Measurements from ENCODE around the gene CRACR2B. TPM values are rescaled to one million over a fixed set of nuclear protein-coding genes. Genes with fewer than 3 reads are reported as not detected.

The CRACR2B gene
- total RNA-seq, 1 donor from 2014 or later = 0.53 TPM

DNA sequence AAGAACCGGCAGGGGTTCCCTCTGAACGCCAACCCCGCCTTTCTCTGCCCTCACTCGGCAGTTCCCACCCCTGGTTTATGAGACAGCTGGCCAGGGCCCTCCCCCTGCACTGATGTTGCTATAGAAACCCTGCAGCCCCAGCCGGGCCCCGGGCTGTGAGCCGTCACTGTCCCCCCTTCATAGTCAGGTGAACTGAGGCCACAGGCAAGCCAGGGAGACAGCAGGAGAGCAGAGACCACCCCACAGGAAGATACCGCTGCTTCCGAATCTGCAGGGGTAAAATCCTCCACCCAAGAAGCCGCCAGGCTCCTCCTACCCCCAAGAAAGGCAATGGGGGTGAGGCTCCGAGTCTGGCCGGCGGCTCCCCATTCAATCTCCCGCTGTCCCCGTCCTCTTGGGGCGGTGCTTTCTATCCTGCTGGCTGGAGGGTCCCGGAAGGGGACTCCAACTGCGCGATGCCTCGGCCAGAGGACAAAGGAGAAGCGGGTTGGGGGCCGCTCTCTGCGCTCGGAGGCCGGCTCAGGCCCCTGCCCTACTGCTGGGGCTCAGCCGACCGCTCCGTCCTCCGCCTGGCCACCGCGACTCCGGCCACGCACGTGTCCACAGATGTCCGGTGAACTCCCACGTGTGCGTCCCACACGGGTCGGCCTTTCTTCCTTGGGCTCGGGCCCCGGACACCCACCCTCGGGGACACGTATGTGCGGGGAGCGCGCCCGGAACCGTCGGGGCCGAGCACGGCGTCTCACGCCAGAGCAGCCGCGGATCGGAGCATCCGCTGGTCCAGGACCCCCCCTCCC, 30.2 kb upstream of the CRACR2B start:
- peaks cover 23% of the 10 kb centered on the region for H3K36me3 ChIP-seq (ENCODE audit: control insufficient read depth, insufficient read depth, low read length)
- H3K27me3 ChIP-seq (ENCODE audit: control insufficient read depth, insufficient read depth, low read length) = no peaks in the 10 kb centered on the region
- FAIRE-seq = no peak
- H3K4me3 ChIP-seq (ENCODE audit: low read depth, low read length) = peak overlapping the region; percentile 97
- peak; percentile 68 for DNase-seq (ENCODE audit: low read depth)
- TF ChIP-seq, protein P1, sequence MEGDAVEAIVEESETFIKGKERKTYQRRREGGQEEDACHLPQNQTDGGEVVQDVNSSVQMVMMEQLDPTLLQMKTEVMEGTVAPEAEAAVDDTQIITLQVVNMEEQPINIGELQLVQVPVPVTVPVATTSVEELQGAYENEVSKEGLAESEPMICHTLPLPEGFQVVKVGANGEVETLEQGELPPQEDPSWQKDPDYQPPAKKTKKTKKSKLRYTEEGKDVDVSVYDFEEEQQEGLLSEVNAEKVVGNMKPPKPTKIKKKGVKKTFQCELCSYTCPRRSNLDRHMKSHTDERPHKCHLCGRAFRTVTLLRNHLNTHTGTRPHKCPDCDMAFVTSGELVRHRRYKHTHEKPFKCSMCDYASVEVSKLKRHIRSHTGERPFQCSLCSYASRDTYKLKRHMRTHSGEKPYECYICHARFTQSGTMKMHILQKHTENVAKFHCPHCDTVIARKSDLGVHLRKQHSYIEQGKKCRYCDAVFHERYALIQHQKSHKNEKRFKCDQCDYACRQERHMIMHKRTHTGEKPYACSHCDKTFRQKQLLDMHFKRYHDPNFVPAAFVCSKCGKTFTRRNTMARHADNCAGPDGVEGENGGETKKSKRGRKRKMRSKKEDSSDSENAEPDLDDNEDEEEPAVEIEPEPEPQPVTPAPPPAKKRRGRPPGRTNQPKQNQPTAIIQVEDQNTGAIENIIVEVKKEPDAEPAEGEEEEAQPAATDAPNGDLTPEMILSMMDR (IDR thresholded peaks at IDR 0.05; ENCODE audit: insufficient read depth, low read length, severe bottlenecking) = no peak

DNA sequence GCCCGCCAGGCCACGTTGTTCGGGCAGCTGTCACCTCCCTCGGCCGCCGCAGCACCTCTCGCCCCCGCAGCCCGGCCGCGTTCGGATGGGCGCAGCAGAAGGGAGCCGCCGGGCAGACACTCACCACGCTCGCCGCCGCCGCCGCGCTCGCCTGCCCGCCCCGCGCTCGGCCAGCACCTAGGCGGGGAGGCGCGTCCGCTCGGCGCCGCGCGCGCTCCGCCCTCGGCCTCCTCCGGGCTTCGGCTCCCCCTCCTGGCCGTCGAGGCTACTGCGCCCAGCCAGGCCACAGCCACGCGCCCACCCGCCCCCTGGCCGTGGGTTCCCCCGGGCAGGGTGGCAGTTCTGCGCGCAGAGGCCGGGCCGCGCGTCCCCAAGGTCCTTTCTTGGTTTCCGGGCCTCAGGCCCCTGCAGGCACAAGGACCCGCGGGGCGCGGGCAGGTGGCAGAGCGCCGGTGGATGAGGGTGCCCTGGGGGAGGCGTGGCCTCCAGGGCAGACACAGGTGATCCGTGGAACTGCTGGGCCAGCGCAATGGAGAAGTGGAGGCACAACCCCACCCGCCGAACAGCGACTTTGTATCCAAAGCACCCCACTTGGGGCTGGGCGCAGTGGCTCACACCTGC, 29.5 kb upstream of the CRACR2B start, which contains the start of gene SLC25A22:
Gene SLC25A22 (minus strand): TSS at position 189 of the 621 bp plus-strand sequence. CDS start 3,275 bp downstream, outside the sequence.
- FAIRE-seq (no peak), DNase-seq (ENCODE audit: low read depth) (peak; percentile 55)
- Histone ChIP-seq H3K4me3 (ENCODE audit: low read depth, low read length) (peak within 1 kb of the TSS; percentile 97), H3K27me3 (ENCODE audit: control insufficient read depth, insufficient read depth, low read length) (no peaks in the 10 kb centered on the region), H3K36me3 (ENCODE audit: control insufficient read depth, insufficient read depth, low read length) (peaks cover 27% of the 10 kb centered on the region)
- TF ChIP-seq, protein P1 (IDR thresholded peaks at IDR 0.05; ENCODE audit: insufficient read depth, low read length, severe bottlenecking) = peak; percentile 72

DNA sequence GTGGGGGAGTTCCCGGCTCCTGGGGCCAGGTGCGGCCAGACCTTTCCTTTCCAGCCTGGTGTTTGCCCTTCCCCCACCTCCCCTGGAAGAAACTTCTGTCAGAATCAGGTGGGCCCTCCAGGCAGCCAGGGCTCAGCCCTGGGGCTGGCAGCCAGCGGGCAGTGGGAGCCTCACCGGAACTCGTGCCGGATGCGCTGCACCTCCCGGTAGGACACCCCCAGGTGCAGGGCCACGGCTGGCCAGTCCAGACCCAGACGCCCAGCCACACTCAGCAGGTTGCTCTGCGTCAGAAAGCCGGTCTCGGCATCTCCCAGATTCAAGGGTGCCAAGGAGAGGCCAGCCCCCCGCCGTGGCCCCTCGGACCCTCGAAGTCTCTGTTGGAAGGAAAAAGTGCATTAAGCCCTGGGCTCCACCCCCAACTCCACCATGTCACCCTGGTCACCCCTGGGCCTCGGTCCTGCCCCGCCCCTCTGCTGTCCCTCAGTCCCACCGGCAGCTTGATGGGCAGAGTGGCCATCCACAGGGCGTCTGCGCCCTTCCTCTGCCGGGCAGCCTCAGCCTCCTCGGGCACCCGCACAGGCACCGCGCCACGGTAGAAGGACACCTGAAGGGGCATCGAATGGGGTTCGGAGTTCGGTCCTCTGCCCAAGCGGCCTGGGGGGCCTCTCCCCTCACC, 27.9 kb upstream of the CRACR2B start:
- TF ChIP-seq, protein P1 (IDR thresholded peaks at IDR 0.05; ENCODE audit: insufficient read depth, low read length, severe bottlenecking) = no peak
- DNase-seq (ENCODE audit: low read depth) = no peak
- peaks cover 24% of the 10 kb centered on the region for H3K36me3 ChIP-seq (ENCODE audit: control insufficient read depth, insufficient read depth, low read length)
- no peak for FAIRE-seq
- H3K4me3 ChIP-seq (ENCODE audit: low read depth, low read length) = no peak overlapping the region
- H3K27me3 ChIP-seq (ENCODE audit: control insufficient read depth, insufficient read depth, low read length) = no peaks in the 10 kb centered on the region

- TF ChIP-seq, protein P1 (IDR thresholded peaks at IDR 0.05; ENCODE audit: insufficient read depth, low read length, severe bottlenecking) = no peak
- Histone ChIP-seq H3K4me3 (ENCODE audit: low read depth, low read length) (no peak overlapping the region), H3K27me3 (ENCODE audit: control insufficient read depth, insufficient read depth, low read length) (no peaks in the 10 kb centered on the region), H3K36me3 (ENCODE audit: control insufficient read depth, insufficient read depth, low read length) (peaks cover 24% of the 10 kb centered on the region)
- DNase-seq (ENCODE audit: low read depth) (no peak), FAIRE-seq (no peak)
Observed at GRCh38 chr11:800473-800872, 27.2 kb upstream of the CRACR2B start.

DNA sequence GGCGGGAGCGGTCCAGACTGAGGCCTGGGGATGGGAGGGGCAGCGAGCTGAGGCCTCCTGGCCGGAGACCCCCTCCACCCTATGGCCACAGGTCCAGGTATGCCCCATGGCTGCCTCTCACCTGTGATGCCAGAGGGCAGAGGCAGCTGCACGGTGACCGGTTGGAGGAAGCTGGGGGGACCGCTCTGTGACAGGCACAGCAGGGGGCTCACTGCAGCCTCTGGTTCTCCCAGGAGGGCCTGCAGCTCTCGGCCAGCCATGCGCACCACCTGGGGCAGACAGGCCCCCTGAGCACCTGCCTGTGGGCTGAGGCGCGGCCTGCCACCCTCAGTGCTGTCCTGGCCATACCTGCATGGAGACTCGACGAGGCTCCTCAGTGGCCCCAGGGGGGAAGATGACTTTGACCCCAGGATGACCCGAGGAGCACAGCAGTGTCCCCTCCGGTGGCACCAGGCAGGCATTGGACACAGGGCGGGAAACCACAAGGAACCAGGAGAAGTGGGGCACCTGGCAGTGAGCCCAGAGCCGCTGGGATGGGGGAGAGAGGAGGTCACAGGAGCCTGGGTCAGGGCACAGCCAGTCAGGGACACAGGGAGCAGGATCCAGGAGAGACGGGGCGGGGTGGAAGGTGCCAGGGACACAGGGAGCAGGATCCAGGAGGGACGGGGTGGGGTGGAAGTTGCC, 26.5 kb upstream of the CRACR2B start:
- H3K36me3 ChIP-seq (ENCODE audit: control insufficient read depth, insufficient read depth, low read length) = peaks cover 24% of the 10 kb centered on the region
- FAIRE-seq = no peak

More for the DNA sequence above, 26.5 kb upstream of the CRACR2B start:
- H3K27me3 ChIP-seq (ENCODE audit: control insufficient read depth, insufficient read depth, low read length) = no peaks in the 10 kb centered on the region
- DNase-seq (ENCODE audit: low read depth) = no peak
- TF ChIP-seq, protein P1 (IDR thresholded peaks at IDR 0.05; ENCODE audit: insufficient read depth, low read length, severe bottlenecking) = no peak
- no peak overlapping the region for H3K4me3 ChIP-seq (ENCODE audit: low read depth, low read length)
